IMR-90 (cell line): ENCODE measurements around the gene TMPRSS13. TPM values are rescaled to one million over a fixed set of nuclear protein-coding genes. Genes with fewer than 3 reads are reported as not detected.

Experiments used
- ATAC-seq: fragments of 200-7000 bp; cut with Tn5 transposase; 2 replicates; pipeline ENCODE4 v1.9.1; 2020; ENCODE audit warnings: low read depth, mild to moderate bottlenecking, moderate library complexity
- BruUV-seq: library from RNA; stranded (reverse); fragments of 400-500 nt; replicated peaks from 2 replicates; lab custom pipeline; 2021; lab: Mats Ljungman, UMichigan
- CTCF ChIA-PET: fragments of 300-600 bp; formaldehyde crosslinking; extraction: SDS; loops from one replicate; lab custom pipeline; 2021; ENCODE audit warnings: antibody characterized with exemption; lab: Yijun Ruan, JAX
- POLR2A ChIA-PET: fragments of 300-600 bp; sonication (Branson Sonifier 250); formaldehyde crosslinking; loops from one replicate; lab custom pipeline; 2022; ENCODE audit warnings: antibody characterized with exemption; ENCODE audit not compliant: unreplicated experiment; lab: Charles Lee
- DNase-seq: peaks from one replicate; pipeline ENCODE4 v3.0.0; 2013
- H2AFZ ChIP-seq: replicated peaks from 2 replicates; pipeline ENCODE3; 2013; ENCODE audit warnings: low read length, mild to moderate bottlenecking; ENCODE audit not compliant: poor library complexity
- H2AK5ac ChIP-seq: 2 replicates; pipeline ENCODE4 v1.6.1; 2013; ENCODE audit warnings: low read depth, low read length, inconsistent platforms
- H2AK9ac ChIP-seq: replicated peaks from 2 replicates; pipeline ENCODE3; 2013; ENCODE audit warnings: mild to moderate bottlenecking, low read depth, low read length, moderate library complexity; ENCODE audit not compliant: poor library complexity
- H2BK120ac ChIP-seq: 2 replicates; pipeline ENCODE4 v1.6.1; 2013; ENCODE audit warnings: low read depth, low read length, inconsistent platforms
- H2BK15ac ChIP-seq: 3 replicates; pipeline ENCODE4 v1.6.1; 2013; ENCODE audit warnings: low read depth, low read length, inconsistent platforms
- H2BK20ac ChIP-seq: 2 replicates; pipeline ENCODE4 v1.6.1; 2013; ENCODE audit warnings: low read depth, mild to moderate bottlenecking, inconsistent platforms, low read length, moderate library complexity
- H2BK5ac ChIP-seq: 2 replicates; pipeline ENCODE4 v1.6.1; 2013; ENCODE audit warnings: mild to moderate bottlenecking, low read depth, low read length, inconsistent platforms; ENCODE audit not compliant: poor library complexity, severe bottlenecking
- H3K14ac ChIP-seq: replicated peaks from 2 replicates; pipeline ENCODE4 v1.6.1; 2013; ENCODE audit warnings: low read depth, low read length, inconsistent platforms
- H3K18ac ChIP-seq: 2 replicates; pipeline ENCODE4 v1.6.1; 2013; ENCODE audit warnings: low read depth, low read length, control low read depth
- H3K23ac ChIP-seq: 2 replicates; pipeline ENCODE4 v1.6.1; 2013; ENCODE audit warnings: low read depth, low read length, inconsistent platforms
- H3K27ac ChIP-seq: 2 replicates; pipeline ENCODE4 v1.5.1; 2013; ENCODE audit warnings: mild to moderate bottlenecking, control low read depth, low read length; ENCODE audit not compliant: insufficient read depth
- H3K27me3 ChIP-seq: 2 replicates; pipeline ENCODE4 v1.6.1; 2013; ENCODE audit warnings: low read length; ENCODE audit not compliant: control insufficient read depth, insufficient read depth
- H3K36me3 ChIP-seq: 2 replicates; pipeline ENCODE4 v1.6.1; 2013; ENCODE audit warnings: low read length, mixed read lengths; ENCODE audit not compliant: control insufficient read depth, insufficient read depth
- H3K4ac ChIP-seq: 2 replicates; pipeline ENCODE4 v1.6.1; 2013; ENCODE audit warnings: low read depth, low read length, inconsistent platforms
- H3K4me1 ChIP-seq: 2 replicates; pipeline ENCODE4 v1.6.1; 2013; ENCODE audit warnings: low read length, mixed read lengths; ENCODE audit not compliant: control insufficient read depth, insufficient read depth
- H3K4me2 ChIP-seq: 2 replicates; pipeline ENCODE4 v1.6.1; 2013; ENCODE audit warnings: low read depth, mild to moderate bottlenecking, control low read depth, low read length, moderate library complexity
- H3K4me3 ChIP-seq: 2 replicates; pipeline ENCODE4 v1.5.1; 2013; ENCODE audit warnings: low read depth, mild to moderate bottlenecking, control low read depth, low read length, moderate library complexity; ENCODE audit not compliant: insufficient read depth
- H3K56ac ChIP-seq: 2 replicates; pipeline ENCODE4 v1.6.1; 2013; ENCODE audit warnings: low read length, inconsistent platforms; ENCODE audit not compliant: insufficient read depth; ENCODE audit errors: extremely low read depth
- H3K79me1 ChIP-seq, 2 experiments: 2 replicates each; pipeline ENCODE4 v1.6.1; 2013; ENCODE audit warnings: low read length in 2 of 2, inconsistent platforms in 1 of 2, low read depth in 1 of 2
- H3K9ac ChIP-seq: 2 replicates; pipeline ENCODE4 v1.6.1; 2013; ENCODE audit warnings: low read depth, low read length, control low read depth
- H3K9me1 ChIP-seq: 2 replicates; pipeline ENCODE4 v1.6.1; 2013; ENCODE audit warnings: low read length, inconsistent platforms; ENCODE audit not compliant: insufficient read depth
- H3K9me3 ChIP-seq: 2 replicates; pipeline ENCODE4 v1.6.1; 2013; ENCODE audit warnings: low read length; ENCODE audit not compliant: control insufficient read depth, insufficient read depth
- H4K20me1 ChIP-seq: 2 replicates; pipeline ENCODE4 v1.6.1; 2013; ENCODE audit warnings: low read length, inconsistent platforms; ENCODE audit not compliant: insufficient read depth
- H4K5ac ChIP-seq: 2 replicates; pipeline ENCODE4 v1.6.1; 2013; ENCODE audit warnings: mild to moderate bottlenecking, low read depth, low read length, control low read depth
- H4K8ac ChIP-seq, 2 experiments: 2 replicates each; pipeline ENCODE4 v1.6.1; 2013; ENCODE audit warnings: low read depth in 2 of 2, low read length in 2 of 2, control low read depth in 1 of 2, inconsistent platforms in 1 of 2
- H4K91ac ChIP-seq: 2 replicates; pipeline ENCODE4 v1.6.1; 2013; ENCODE audit warnings: low read depth, low read length, inconsistent platforms; ENCODE audit not compliant: insufficient read depth
- BHLHE40 ChIP-seq: fragments of 150-350 bp; IDR thresholded peaks from 2 replicates; pipeline ENCODE4 v1.6.1; 2016; ENCODE audit warnings: mild to moderate bottlenecking, low read depth, low read length
- CEBPB ChIP-seq: IDR thresholded peaks from 2 replicates; pipeline ENCODE4 v1.6.1; 2012; ENCODE audit warnings: low read depth, low read length, improper control_type of control experiment
- CHD1 ChIP-seq: IDR thresholded peaks from 2 replicates; pipeline ENCODE4 v1.6.1; 2012; ENCODE audit warnings: low read depth, low read length, improper control_type of control experiment
- ELK1 ChIP-seq: fragments of 150-350 bp; IDR thresholded peaks from 2 replicates; pipeline ENCODE4 v1.6.1; 2016; ENCODE audit warnings: low read depth, mild to moderate bottlenecking, low read length, moderate library complexity, borderline replicate concordance
- FOS ChIP-seq: fragments of 150-350 bp; IDR thresholded peaks from 2 replicates; pipeline ENCODE4 v1.6.1; 2016; ENCODE audit warnings: low read depth, low read length
- MAFK ChIP-seq: IDR thresholded peaks from 2 replicates; pipeline ENCODE4 v1.6.1; 2012; ENCODE audit warnings: low read depth, low read length, improper control_type of control experiment
- MAZ ChIP-seq: IDR thresholded peaks from 2 replicates; pipeline ENCODE4 v1.6.1; 2012; ENCODE audit warnings: low read depth, mild to moderate bottlenecking, low read length, improper control_type of control experiment, moderate library complexity, borderline replicate concordance
- MXI1 ChIP-seq: IDR thresholded peaks from 2 replicates; pipeline ENCODE4 v1.6.1; 2012; ENCODE audit warnings: low read depth, mild to moderate bottlenecking, low read length, moderate library complexity, borderline replicate concordance
- NFE2L2 ChIP-seq: fragments of 150-350 bp; IDR thresholded peaks from 2 replicates; pipeline ENCODE4 v1.6.1; 2016; ENCODE audit warnings: low read depth, mild to moderate bottlenecking, low read length
- POLR2A ChIP-seq: IDR thresholded peaks from 2 replicates; pipeline ENCODE4 v1.6.1; 2012; ENCODE audit warnings: mild to moderate bottlenecking, low read depth, low read length
- RAD21 ChIP-seq: IDR thresholded peaks from 2 replicates; pipeline ENCODE4 v1.6.1; 2012; ENCODE audit warnings: low read length, improper control_type of control experiment
- RFX5 ChIP-seq: IDR thresholded peaks from 2 replicates; pipeline ENCODE4 v1.8.0; 2012; ENCODE audit warnings: low read depth, mild to moderate bottlenecking, low read length, moderate library complexity
- SMC3 ChIP-seq: fragments of 150-350 bp; IDR thresholded peaks from 2 replicates; pipeline ENCODE4 v1.6.1; 2016; ENCODE audit warnings: low read depth, mild to moderate bottlenecking, antibody characterized with exemption, low read length, moderate library complexity
- USF2 ChIP-seq: fragments of 150-350 bp; IDR thresholded peaks from 2 replicates; pipeline ENCODE4 v1.6.1; 2017; ENCODE audit warnings: mild to moderate bottlenecking, antibody characterized with exemption, low read length, low read depth
- WGBS, 2 experiments: methylation state at CpG; one replicate each; pipeline versions ENCODE4 v1.1.5 to v1.1.7; 2013; ENCODE audit warnings: missing lambda C conversion rate in 2 of 2; ENCODE audit not compliant: insufficient read length in 1 of 2; ENCODE audit errors: extremely low coverage in 2 of 2; 5-methylcytosine and 5-hydroxymethylcytosine counted together
- dilution Hi-C: fragments of 300-500 bp; cut with HindIII; formaldehyde crosslinking; loops from one replicate; pipeline ENCODE4 v1.14.3; 2018; ENCODE audit warnings: low sequenced_read_pairs; ENCODE audit not compliant: unreplicated experiment
- in situ Hi-C: fragments of 300-500 bp; cut with MboI; formaldehyde crosslinking; loops from 3 replicates; pipeline ENCODE4 v1.14.3; 2019; ENCODE audit warnings: low sequenced_read_pairs, inconsistent platforms, mixed read lengths
- intact Hi-C: fragments of 100-400 bp; cut with micrococcal nuclease; formaldehyde crosslinking; loops from 2 replicates; pipeline ENCODE4 v1.10.0; 2022
- polyA plus RNA-seq, 3 experiments: library from polyadenylated mRNA; depleted of rRNA; stranded (reverse); fragments of >200 nt; gene quantifications; 2 replicates each; pipeline ENCODE4 v1.2.3, GENCODE V29; 2012; ENCODE audit warnings: low replicate concordance in 1 of 3
- total RNA-seq: library from RNA; depleted of rRNA; stranded (reverse); fragments of >200 nt; gene quantifications from 2 replicates; pipeline ENCODE4 v1.2.3, GENCODE V29; 2012

Gene TMPRSS13
- total and polyA plus RNA-seq, 2 of the 4 experiments (the other 2 are of a cell fraction), result not detected

GRCh38 chr11:117883063-117883462 lies 46.1 kb downstream of the TMPRSS13 start:
- Histone ChIP-seq H3K4ac (no peak overlapping the region), H2AK5ac (no peak overlapping the region), H3K36me3 (no peaks in the 10 kb centered on the region), H2BK120ac (no peak overlapping the region), H3K27ac (no peak overlapping the region), H3K9me3 (no peaks in the 10 kb centered on the region), H4K20me1 (no peaks in the 10 kb centered on the region), H3K14ac (no peak overlapping the region), H3K4me1 (no peaks in the 10 kb centered on the region), H2BK5ac (no peak overlapping the region), H3K79me1 (no peaks in the 10 kb centered on the region), H3K27me3 (peaks cover 12% of the 10 kb centered on the region), H3K9me1 (no peaks in the 10 kb centered on the region), H2BK15ac (no peak overlapping the region), H4K91ac (no peak overlapping the region), H4K8ac (no peak overlapping the region), H3K9ac (no peak overlapping the region), H3K4me2 (no peak overlapping the region), H3K18ac (no peak overlapping the region), H2AFZ (no peak overlapping the region), H3K23ac (no peak overlapping the region), H2AK9ac (no peak overlapping the region), H3K56ac (no peak overlapping the region), H3K4me3 (no peak overlapping the region), H4K5ac (no peak overlapping the region), H2BK20ac (no peak overlapping the region)
- TF ChIP-seq RAD21 (no peak), NFE2L2 (no peak), ELK1 (no peak), USF2 (no peak), BHLHE40 (no peak), RFX5 (no peak), MAZ (no peak), POLR2A (no peak), MXI1 (no peak), CHD1 (no peak), FOS (no peak), CEBPB (no peak), MAFK (no peak), SMC3 (no peak)
- POLR2A ChIA-PET, result no interaction called here
- CTCF ChIA-PET, result no interaction called here
- BruUV-seq, result no TSS peak
- no peak for ATAC-seq
- dilution Hi-C loops (no loop called here), intact Hi-C loops (no loop called here), in situ Hi-C loops (no loop called here)
- no peak for DNase-seq
- WGBS, 2 experiments, result no CpG with 5 or more reads among the region's 3 CpGs
